Hepatic stellate cell (primary cell): ENCODE results near the gene IKZF3.
"Not testable (repeated sequence)": the region's sequence is repeated elsewhere in the genome, so short reads cannot be mapped to it uniquely, and the experiment has no call there.

ENCODE experiments used
- DNase-seq: peaks from one replicate; pipeline ENCODE4 v3.0.0; 2011; ENCODE audit warnings: low spot score

The IKZF3 gene

GRCh38 chr17:39781031-39781860, 82.9 kb downstream of the IKZF3 start:
- no peak for DNase-seq

GRCh38 chr17:39777534-39778365, 86.4 kb downstream of the IKZF3 start:
- no peak for DNase-seq

- DNase-seq: no peak
Measured at GRCh38 chr17:39776252-39776651, 87.9 kb downstream of the IKZF3 start.

GRCh38 chr17:39775031-39775430, 89.1 kb downstream of the IKZF3 start:
- no peak for DNase-seq

GRCh38 chr17:39774047-39774446, 90.1 kb downstream of the IKZF3 start:
- DNase-seq: no peak

GRCh38 chr17:39772987-39773934, 90.9 kb downstream of the IKZF3 start:
- DNase-seq: no peak

GRCh38 chr17:39772415-39772814, 91.7 kb downstream of the IKZF3 start:
- DNase-seq: no peak

GRCh38 chr17:39769974-39770587, 94.0 kb downstream of the IKZF3 start:
- DNase-seq: no peak

GRCh38 chr17:39767147-39767546, 97.0 kb downstream of the IKZF3 start:
- no peak for DNase-seq

GRCh38 chr17:39765766-39766165, 98.3 kb downstream of the IKZF3 start:
- no peak for DNase-seq

GRCh38 chr17:39765175-39765574, 98.9 kb downstream of the IKZF3 start:
- DNase-seq: no peak

- not testable (repeated sequence) for DNase-seq
Measured at GRCh38 chr17:39764171-39764570, 99.9 kb downstream of the IKZF3 start.

GRCh38 chr17:39763051-39763820, 100.9 kb downstream of the IKZF3 start:
- no peak for DNase-seq

GRCh38 chr17:39761861-39762496, 102.1 kb downstream of the IKZF3 start:
- DNase-seq: no peak

- DNase-seq: no peak
Measured at GRCh38 chr17:39759204-39759603, 104.9 kb downstream of the IKZF3 start.

- no peak for DNase-seq
Measured at GRCh38 chr17:39757931-39758873, 105.9 kb downstream of the IKZF3 start.

- no peak for DNase-seq
Measured at GRCh38 chr17:39757176-39757662, 106.9 kb downstream of the IKZF3 start.

- no peak for DNase-seq
Measured at GRCh38 chr17:39756380-39757079, 107.6 kb downstream of the IKZF3 start.
